Chondrocyte (in vitro differentiated cells): ENCODE measurements around the gene TRIM41. TPM values are rescaled to one million over a fixed set of nuclear protein-coding genes. Genes with fewer than 3 reads are reported as not detected.
A peak's percentile ranks its signal among the peaks of the same experiment; 100 is the strongest.

ENCODE experiments used
- DNase-seq: peaks from one replicate; pipeline ENCODE4 v3.0.0; 2021; ENCODE audit warnings: mixed read lengths, low spot score
- H3K27ac Mint-ChIP-seq: one replicate; pipeline ENCODE4 v1.8.0; 2021; ENCODE audit warnings: mild to moderate bottlenecking, moderate library complexity, mixed read lengths; ENCODE audit not compliant: unreplicated experiment
- H3K27me3 Mint-ChIP-seq: 2 replicates; pipeline ENCODE4 v1.8.0; 2021; ENCODE audit warnings: low read depth, mixed read lengths
- H3K36me3 Mint-ChIP-seq: 2 replicates; pipeline ENCODE4 v1.8.0; 2021; ENCODE audit warnings: low read depth, mixed read lengths
- H3K4me1 Mint-ChIP-seq: 2 replicates; pipeline ENCODE4 v1.8.0; 2021; ENCODE audit warnings: low read depth, mild to moderate bottlenecking, mixed read lengths
- H3K4me3 Mint-ChIP-seq: one replicate; pipeline ENCODE4 v1.8.0; 2021; ENCODE audit warnings: mild to moderate bottlenecking, moderate library complexity, mixed read lengths; ENCODE audit not compliant: unreplicated experiment
- H3K9me3 Mint-ChIP-seq: 2 replicates; pipeline ENCODE4 v1.8.0; 2021; ENCODE audit warnings: low read depth, mixed read lengths
- total RNA-seq: library from RNA; stranded (reverse); gene quantifications from 3 replicates; pipeline ENCODE4 v1.2.1, GENCODE V29; 2021
- TF ChIP-seq, protein P1 (sequence below): fragments of 200-600 bp; sonication (generic); IDR thresholded peaks from 2 replicates; pipeline ENCODE4 v1.5.0; 2021; ENCODE audit warnings: antibody characterized with exemption, mild to moderate bottlenecking, moderate library complexity

Gene TRIM41
- total RNA-seq, 1 donor from 2014 or later = 19.3 TPM

DNA sequence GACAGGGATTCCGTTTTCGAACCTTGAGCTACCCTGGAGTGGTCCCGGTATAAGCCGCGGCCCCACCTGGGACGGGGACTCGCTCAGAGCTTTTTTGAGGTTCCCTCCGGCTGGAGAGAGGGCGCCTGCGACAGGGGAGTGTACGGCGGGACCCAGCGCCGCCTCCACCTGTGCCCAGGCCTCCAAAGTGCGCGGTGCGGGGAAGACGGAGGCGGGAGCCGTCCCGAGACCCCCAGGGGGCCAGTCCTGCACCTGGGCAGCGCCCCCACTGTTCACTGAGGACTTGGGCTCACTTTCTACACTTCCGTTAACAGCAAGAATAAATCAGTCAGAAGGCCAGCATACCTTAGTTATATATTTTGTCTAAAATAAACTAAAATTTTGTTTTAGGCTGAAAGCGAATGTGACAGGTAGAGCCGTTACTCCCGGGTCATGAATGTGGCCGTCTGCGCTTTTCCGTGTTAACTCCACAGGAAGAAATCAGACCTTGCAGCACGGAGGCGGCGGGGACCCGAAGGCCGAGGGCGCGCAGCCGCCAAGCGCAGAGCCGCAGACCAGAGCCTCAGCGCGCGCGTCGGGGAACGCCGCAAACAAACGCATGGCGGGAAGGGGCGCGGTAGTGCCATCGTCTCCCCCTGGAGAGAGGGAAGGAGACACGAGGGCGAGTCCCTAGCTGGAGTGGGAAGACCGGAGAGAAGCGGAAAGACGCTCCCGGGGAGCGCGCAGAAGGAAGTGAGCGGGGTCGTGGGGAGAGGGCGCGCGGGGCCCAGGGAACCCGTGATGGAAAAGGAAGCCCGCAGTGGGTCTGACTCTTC lies 32.2 kb upstream of the TRIM41 start:
- DNase-seq = no peak

DNA sequence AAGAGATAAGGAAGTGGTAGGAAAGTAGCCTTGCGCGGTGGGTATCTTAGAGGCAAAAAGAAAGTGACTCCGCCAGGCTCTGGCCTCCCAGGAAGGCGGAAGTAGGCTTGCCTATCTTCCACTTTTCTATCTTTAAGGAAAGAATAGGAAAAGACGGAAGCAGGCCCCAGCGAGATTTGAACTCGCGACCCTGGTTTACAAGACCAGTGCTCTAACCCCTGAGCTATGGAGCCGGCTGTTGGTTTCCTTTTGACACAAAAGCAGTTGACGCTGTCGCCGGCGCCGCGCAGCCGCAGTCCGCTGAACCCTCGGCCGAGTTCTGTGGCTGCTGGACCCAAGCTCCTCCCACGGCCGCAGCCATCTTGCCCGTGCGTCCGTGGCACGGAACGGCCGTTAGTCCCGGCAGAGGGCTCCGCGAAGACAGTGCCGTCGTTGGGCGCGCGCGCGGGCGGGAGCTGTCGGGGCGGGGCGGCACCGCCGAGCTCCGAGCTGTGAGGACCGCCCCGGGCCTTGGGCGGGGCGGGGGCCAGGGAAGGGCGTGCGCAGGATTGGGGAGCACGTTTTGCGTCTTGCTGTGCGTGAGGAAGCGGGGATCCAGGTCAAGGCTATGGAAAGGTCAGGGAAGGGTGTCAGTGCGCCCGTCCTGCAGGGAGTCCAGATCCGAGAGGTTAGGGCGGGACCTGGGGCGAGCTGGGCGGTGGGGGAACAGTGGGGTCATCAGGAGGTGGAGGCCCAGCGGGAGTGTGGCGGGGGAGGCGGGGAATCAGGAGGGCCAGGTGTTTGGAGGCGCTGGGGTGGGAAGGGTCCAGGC lies 31.4 kb upstream of the TRIM41 start:
- Mint-ChIP-seq H3K4me3 (peak overlapping the region; percentile 93), H3K27ac (peak overlapping the region; percentile 94), H3K27me3 (no peaks in the 10 kb centered on the region), H3K36me3 (no peaks in the 10 kb centered on the region), H3K9me3 (no peaks in the 10 kb centered on the region), H3K4me1 (peaks cover 24% of the 10 kb centered on the region)
- TF ChIP-seq, protein P1, sequence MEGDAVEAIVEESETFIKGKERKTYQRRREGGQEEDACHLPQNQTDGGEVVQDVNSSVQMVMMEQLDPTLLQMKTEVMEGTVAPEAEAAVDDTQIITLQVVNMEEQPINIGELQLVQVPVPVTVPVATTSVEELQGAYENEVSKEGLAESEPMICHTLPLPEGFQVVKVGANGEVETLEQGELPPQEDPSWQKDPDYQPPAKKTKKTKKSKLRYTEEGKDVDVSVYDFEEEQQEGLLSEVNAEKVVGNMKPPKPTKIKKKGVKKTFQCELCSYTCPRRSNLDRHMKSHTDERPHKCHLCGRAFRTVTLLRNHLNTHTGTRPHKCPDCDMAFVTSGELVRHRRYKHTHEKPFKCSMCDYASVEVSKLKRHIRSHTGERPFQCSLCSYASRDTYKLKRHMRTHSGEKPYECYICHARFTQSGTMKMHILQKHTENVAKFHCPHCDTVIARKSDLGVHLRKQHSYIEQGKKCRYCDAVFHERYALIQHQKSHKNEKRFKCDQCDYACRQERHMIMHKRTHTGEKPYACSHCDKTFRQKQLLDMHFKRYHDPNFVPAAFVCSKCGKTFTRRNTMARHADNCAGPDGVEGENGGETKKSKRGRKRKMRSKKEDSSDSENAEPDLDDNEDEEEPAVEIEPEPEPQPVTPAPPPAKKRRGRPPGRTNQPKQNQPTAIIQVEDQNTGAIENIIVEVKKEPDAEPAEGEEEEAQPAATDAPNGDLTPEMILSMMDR = no peak
- DNase-seq = peak; percentile 95

More for the DNA sequence above, 32.2 kb upstream of the TRIM41 start:
- Mint-ChIP-seq H3K4me3 (peak overlapping the region; percentile 93), H3K4me1 (peaks cover 24% of the 10 kb centered on the region), H3K27me3 (no peaks in the 10 kb centered on the region), H3K36me3 (no peaks in the 10 kb centered on the region), H3K27ac (peak overlapping the region; percentile 94), H3K9me3 (no peaks in the 10 kb centered on the region)
- TF ChIP-seq, protein P1 = peak; percentile 67

DNA sequence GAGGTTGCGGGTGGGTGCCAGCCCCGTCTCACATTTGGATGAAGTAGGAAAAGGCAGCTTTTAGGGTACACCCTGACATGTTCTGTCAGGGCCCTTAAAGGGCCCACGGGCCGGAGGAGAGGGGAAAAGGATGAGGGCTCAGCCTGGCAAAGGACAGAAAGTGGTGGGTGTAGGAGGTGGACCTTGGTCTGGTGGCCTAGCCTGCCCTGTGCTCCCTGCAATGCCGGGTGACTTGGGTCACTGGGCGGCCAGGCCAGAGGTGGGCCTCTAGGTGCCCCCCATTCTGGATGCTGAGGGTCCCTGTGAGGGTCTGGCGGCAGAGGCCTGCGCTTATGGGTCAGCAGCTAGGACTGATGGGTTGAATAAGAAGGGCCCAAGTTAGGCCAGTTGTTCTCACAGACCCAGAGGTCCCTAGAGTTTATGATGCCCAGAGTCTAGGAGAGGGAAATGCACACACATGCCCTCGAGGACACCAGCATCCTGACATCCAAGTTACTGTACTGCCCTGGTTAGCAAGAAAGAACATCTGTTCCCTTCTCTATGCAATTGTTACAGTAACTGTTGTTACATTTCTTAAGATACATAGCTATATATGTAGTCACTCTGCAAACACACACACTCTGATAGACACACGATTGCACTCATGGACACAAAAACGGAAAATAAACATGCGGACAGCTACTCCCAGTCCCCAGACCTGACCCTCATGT lies 30.6 kb upstream of the TRIM41 start:
- Mint-ChIP-seq H3K36me3 (no peaks in the 10 kb centered on the region), H3K4me1 (peaks cover 26% of the 10 kb centered on the region), H3K27me3 (no peaks in the 10 kb centered on the region), H3K27ac (peak overlapping the region; percentile 94), H3K9me3 (no peaks in the 10 kb centered on the region), H3K4me3 (peak overlapping the region; percentile 93)
- TF ChIP-seq, protein P1 = no peak
- no peak for DNase-seq

DNA sequence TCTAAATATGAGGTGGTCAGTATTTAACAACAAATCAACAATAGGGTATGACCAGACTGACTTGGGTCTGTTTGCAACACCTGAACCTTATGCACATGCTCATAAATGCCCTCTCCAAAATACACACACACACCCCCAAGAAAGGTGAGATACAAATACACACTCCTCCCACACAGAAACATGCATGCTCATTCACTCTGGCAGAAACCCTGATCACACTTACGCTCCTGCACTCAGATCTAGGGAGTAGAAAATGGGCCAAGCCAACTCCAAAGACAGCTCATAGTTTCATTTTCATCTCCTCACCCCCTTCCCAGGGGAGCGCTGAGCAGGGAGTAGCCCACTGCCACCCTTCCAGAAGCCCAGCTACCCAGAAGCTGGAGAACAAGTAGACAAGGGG lies 29.4 kb upstream of the TRIM41 start:
- Mint-ChIP-seq H3K27ac (no peak overlapping the region), H3K9me3 (no peaks in the 10 kb centered on the region), H3K36me3 (no peaks in the 10 kb centered on the region), H3K4me3 (no peak overlapping the region), H3K27me3 (no peaks in the 10 kb centered on the region), H3K4me1 (peaks cover 36% of the 10 kb centered on the region)
- TF ChIP-seq, protein P1 = no peak
- no peak for DNase-seq
